KMS-11 (cell line): ENCODE results near the gene IPO4.

Experiments used
- H2AFZ ChIP-seq: fragments of 200-600 bp; sonication (generic); 2 replicates; pipeline ENCODE4 v1.6.1; 2016; ENCODE audit warnings: antibody characterized with exemption, mixed run types, low read depth
- H3K27ac ChIP-seq: fragments of 200-600 bp; sonication (generic); 2 replicates; pipeline ENCODE4 v1.6.1; 2016; ENCODE audit warnings: mild to moderate bottlenecking, mixed run types
- H3K27me3 ChIP-seq: fragments of 200-600 bp; sonication (generic); 2 replicates; pipeline ENCODE4 v1.6.1; 2017; ENCODE audit warnings: mild to moderate bottlenecking, low read depth, mixed run types, moderate library complexity; ENCODE audit not compliant: insufficient read depth
- H3K36me3 ChIP-seq: fragments of 200-600 bp; sonication (generic); 2 replicates; pipeline ENCODE4 v1.6.1; 2017; ENCODE audit warnings: mild to moderate bottlenecking, mixed run types; ENCODE audit not compliant: insufficient read depth
- H3K4me1 ChIP-seq: fragments of 200-600 bp; sonication (generic); 2 replicates; pipeline ENCODE4 v1.6.1; 2016; ENCODE audit warnings: mild to moderate bottlenecking, low read depth, mixed run types; ENCODE audit not compliant: poor library complexity, severe bottlenecking
- H3K4me2 ChIP-seq: fragments of 200-600 bp; sonication (generic); 2 replicates; pipeline ENCODE4 v1.7.0; 2016; ENCODE audit warnings: mild to moderate bottlenecking, mixed run types
- H3K4me3 ChIP-seq: fragments of 200-600 bp; sonication (generic); IDR thresholded peaks from 2 replicates; pipeline ENCODE4 v1.6.1; 2017; ENCODE audit warnings: low read depth, low read length, mixed read lengths; ENCODE audit not compliant: insufficient read depth
- H3K79me2 ChIP-seq: fragments of 200-600 bp; sonication (generic); 2 replicates; pipeline ENCODE4 v1.6.1; 2016; ENCODE audit warnings: low read depth, mixed run types; ENCODE audit not compliant: insufficient read depth
- H3K9ac ChIP-seq: fragments of 200-600 bp; sonication (generic); 2 replicates; pipeline ENCODE4 v1.6.1; 2016; ENCODE audit warnings: mild to moderate bottlenecking, mixed run types
- H4K20me1 ChIP-seq: fragments of 200-600 bp; sonication (generic); 2 replicates; pipeline ENCODE4 v1.6.1; 2016; ENCODE audit warnings: mild to moderate bottlenecking, mixed run types; ENCODE audit not compliant: insufficient read depth
- TF ChIP-seq, protein P1 (sequence below): fragments of 200-600 bp; sonication (generic); conservative IDR thresholded peaks from 2 replicates; pipeline ENCODE4 v1.6.1; 2017; ENCODE audit warnings: low read depth, mild to moderate bottlenecking, antibody characterized with exemption, low read length, moderate library complexity, mixed read lengths

IPO4 gene

DNA sequence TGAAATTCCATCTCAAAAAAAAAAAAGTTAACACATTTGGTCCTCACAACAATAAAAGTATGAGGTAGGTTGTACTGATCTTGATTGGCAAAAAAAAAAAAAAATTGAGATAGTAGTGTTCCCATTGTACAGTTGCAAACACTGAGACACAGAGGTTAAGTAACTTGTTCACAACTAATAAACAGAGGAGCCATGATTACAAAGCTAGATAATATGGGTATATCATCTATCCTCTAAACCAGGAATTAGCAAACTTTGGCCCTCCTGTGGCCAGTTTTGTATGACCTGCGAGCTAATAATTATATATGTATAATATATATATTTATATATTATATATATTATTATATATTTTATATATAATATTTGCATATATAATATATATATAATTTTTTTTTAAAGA, 54.9 kb downstream of the IPO4 start:
- H3K27me3 ChIP-seq: no peaks in the 10 kb centered on the region
- H3K9ac ChIP-seq: no peak overlapping the region
- no peaks in the 10 kb centered on the region for H3K36me3 ChIP-seq
- no peaks in the 10 kb centered on the region for H4K20me1 ChIP-seq
- no peak overlapping the region for H3K4me3 ChIP-seq
- peaks cover 6% of the 10 kb centered on the region for H3K4me1 ChIP-seq
- no peak overlapping the region for H3K4me2 ChIP-seq
- no peak overlapping the region for H3K27ac ChIP-seq
- H3K79me2 ChIP-seq: no peaks in the 10 kb centered on the region
- no peak overlapping the region for H2AFZ ChIP-seq
- TF ChIP-seq, protein P1, sequence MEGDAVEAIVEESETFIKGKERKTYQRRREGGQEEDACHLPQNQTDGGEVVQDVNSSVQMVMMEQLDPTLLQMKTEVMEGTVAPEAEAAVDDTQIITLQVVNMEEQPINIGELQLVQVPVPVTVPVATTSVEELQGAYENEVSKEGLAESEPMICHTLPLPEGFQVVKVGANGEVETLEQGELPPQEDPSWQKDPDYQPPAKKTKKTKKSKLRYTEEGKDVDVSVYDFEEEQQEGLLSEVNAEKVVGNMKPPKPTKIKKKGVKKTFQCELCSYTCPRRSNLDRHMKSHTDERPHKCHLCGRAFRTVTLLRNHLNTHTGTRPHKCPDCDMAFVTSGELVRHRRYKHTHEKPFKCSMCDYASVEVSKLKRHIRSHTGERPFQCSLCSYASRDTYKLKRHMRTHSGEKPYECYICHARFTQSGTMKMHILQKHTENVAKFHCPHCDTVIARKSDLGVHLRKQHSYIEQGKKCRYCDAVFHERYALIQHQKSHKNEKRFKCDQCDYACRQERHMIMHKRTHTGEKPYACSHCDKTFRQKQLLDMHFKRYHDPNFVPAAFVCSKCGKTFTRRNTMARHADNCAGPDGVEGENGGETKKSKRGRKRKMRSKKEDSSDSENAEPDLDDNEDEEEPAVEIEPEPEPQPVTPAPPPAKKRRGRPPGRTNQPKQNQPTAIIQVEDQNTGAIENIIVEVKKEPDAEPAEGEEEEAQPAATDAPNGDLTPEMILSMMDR: no peak

GRCh38 chr14:24132976-24133375, 55.6 kb downstream of the IPO4 start:
- Histone ChIP-seq H2AFZ (no peak overlapping the region), H4K20me1 (no peaks in the 10 kb centered on the region), H3K36me3 (no peaks in the 10 kb centered on the region), H3K27me3 (no peaks in the 10 kb centered on the region), H3K4me3 (no peak overlapping the region), H3K27ac (no peak overlapping the region), H3K4me2 (no peak overlapping the region), H3K4me1 (peaks cover 6% of the 10 kb centered on the region), H3K9ac (no peak overlapping the region), H3K79me2 (no peaks in the 10 kb centered on the region)
- TF ChIP-seq, protein P1: no peak

GRCh38 chr14:24132061-24132685, 56.4 kb downstream of the IPO4 start:
- no peak overlapping the region for H2AFZ ChIP-seq
- no peaks in the 10 kb centered on the region for H3K36me3 ChIP-seq
- H3K4me1 ChIP-seq: peaks cover 4% of the 10 kb centered on the region
- H4K20me1 ChIP-seq: no peaks in the 10 kb centered on the region
- TF ChIP-seq, protein P1: no peak
- H3K27me3 ChIP-seq: no peaks in the 10 kb centered on the region
- H3K4me2 ChIP-seq: no peak overlapping the region
- H3K79me2 ChIP-seq: no peaks in the 10 kb centered on the region
- no peak overlapping the region for H3K27ac ChIP-seq
- no peak overlapping the region for H3K4me3 ChIP-seq
- H3K9ac ChIP-seq: no peak overlapping the region

- Histone ChIP-seq H2AFZ (no peak overlapping the region), H3K27me3 (no peaks in the 10 kb centered on the region), H3K9ac (no peak overlapping the region), H3K4me2 (no peak overlapping the region), H3K79me2 (no peaks in the 10 kb centered on the region), H3K27ac (no peak overlapping the region), H4K20me1 (no peaks in the 10 kb centered on the region), H3K4me1 (no peaks in the 10 kb centered on the region), H3K4me3 (no peak overlapping the region), H3K36me3 (no peaks in the 10 kb centered on the region)
- TF ChIP-seq, protein P1: no peak
Measured at GRCh38 chr14:24131549-24131966, 57.1 kb downstream of the IPO4 start.
